ENCODE measurements around the gene BATF2. TPM values are rescaled to one million over a fixed set of nuclear protein-coding genes. Genes with fewer than 3 reads are reported as not detected.

BATF2 gene
- polyA plus RNA-seq, 1 donor from 2014 or later = not detected

GRCh38 chr11:64998141-64998540 is 1.4 kb upstream of the BATF2 start:
- Histone ChIP-seq H3K9me3 (ENCODE audit: low read length) (no peaks in the 10 kb centered on the region), H3K4me3 (ENCODE audit: low read length) (no peak overlapping the region), H3K9ac (ENCODE audit: low read length) (no peak overlapping the region), H3K27me3 (ENCODE audit: insufficient read depth, low read depth, low read length) (no peaks in the 10 kb centered on the region), H3K9me2 (ENCODE audit: insufficient read depth, low read length) (no peaks in the 10 kb centered on the region), H3K79me2 (replicated peaks; ENCODE audit: insufficient read depth, low read length) (no peaks in the 10 kb centered on the region), H3K4me2 (ENCODE audit: low read length) (no peak overlapping the region), H4K20me1 (ENCODE audit: insufficient read depth) (no peaks in the 10 kb centered on the region), H2AFZ (ENCODE audit: low read depth, low read length) (no peak overlapping the region), H3F3A (ENCODE audit: insufficient read depth, low read length, poor library complexity, severe bottlenecking) (no peaks in the 10 kb centered on the region), H3K36me3 (ENCODE audit: insufficient read depth, low read length) (no peaks in the 10 kb centered on the region), H3K27ac (ENCODE audit: low read length) (no peak overlapping the region)
- TF ChIP-seq REST (IDR thresholded peaks at IDR 0.05; ENCODE audit: borderline replicate concordance) = no peak
- no peak for TF ChIP-seq MXI1 (conservative IDR thresholded peaks at IDR 0.05; ENCODE audit: poor library complexity, severe bottlenecking)
- TF ChIP-seq EP300 (conservative IDR thresholded peaks at IDR 0.05; ENCODE audit: poor library complexity, severe bottlenecking) = no peak
- no peak for TF ChIP-seq EZH2 (IDR thresholded peaks at IDR 0.05; ENCODE audit: borderline replicate concordance, insufficient read depth, low read length, poor library complexity, severe bottlenecking)
- TF ChIP-seq POLR2AphosphoS5 (IDR thresholded peaks at IDR 0.05) = no peak
- TF ChIP-seq RAD21 (conservative IDR thresholded peaks at IDR 0.05) = no peak
- TF ChIP-seq CTCF (IDR thresholded peaks at IDR 0.05; ENCODE audit: poor library complexity, severe bottlenecking) = no peak

- Histone ChIP-seq H3K4me2 (ENCODE audit: low read length) (no peak overlapping the region), H3K4me3 (ENCODE audit: low read length) (no peak overlapping the region), H3K9ac (ENCODE audit: low read length) (no peak overlapping the region)
Observed at GRCh38 chr11:64996327-64996709, 453 bp downstream of the BATF2 start.

More at GRCh38 chr11:64996327-64996709, 453 bp downstream of the BATF2 start:
- H3K27ac ChIP-seq (ENCODE audit: low read length) = no peak overlapping the region
- no peaks in the 10 kb centered on the region for H3K36me3 ChIP-seq (ENCODE audit: insufficient read depth, low read length)
- H3K79me2 ChIP-seq (replicated peaks; ENCODE audit: insufficient read depth, low read length) = no peaks in the 10 kb centered on the region
- no peaks in the 10 kb centered on the region for H3K27me3 ChIP-seq (ENCODE audit: insufficient read depth, low read depth, low read length)
- no peaks in the 10 kb centered on the region for H3K9me3 ChIP-seq (ENCODE audit: low read length)
- H2AFZ ChIP-seq (ENCODE audit: low read depth, low read length) = no peak overlapping the region
- H3K9me2 ChIP-seq (ENCODE audit: insufficient read depth, low read length) = no peaks in the 10 kb centered on the region
- no peaks in the 10 kb centered on the region for H3F3A ChIP-seq (ENCODE audit: insufficient read depth, low read length, poor library complexity, severe bottlenecking)
- H4K20me1 ChIP-seq (ENCODE audit: insufficient read depth) = no peaks in the 10 kb centered on the region
- no peak for TF ChIP-seq CTCF (IDR thresholded peaks at IDR 0.05; ENCODE audit: poor library complexity, severe bottlenecking)
- TF ChIP-seq MXI1 (conservative IDR thresholded peaks at IDR 0.05; ENCODE audit: poor library complexity, severe bottlenecking) = no peak
- no peak for TF ChIP-seq SMC3 (conservative IDR thresholded peaks at IDR 0.05; ENCODE audit: poor library complexity)
- TF ChIP-seq EZH2 (IDR thresholded peaks at IDR 0.05; ENCODE audit: borderline replicate concordance, insufficient read depth, low read length, poor library complexity, severe bottlenecking) = no peak
- TF ChIP-seq POLR2AphosphoS5 (IDR thresholded peaks at IDR 0.05) = no peak
- TF ChIP-seq EP300 (conservative IDR thresholded peaks at IDR 0.05; ENCODE audit: poor library complexity, severe bottlenecking) = no peak
- TF ChIP-seq TAF1 (IDR thresholded peaks at IDR 0.05; ENCODE audit: low read depth) = no peak
- TF ChIP-seq RAD21 (conservative IDR thresholded peaks at IDR 0.05) = no peak
- TF ChIP-seq REST (IDR thresholded peaks at IDR 0.05; ENCODE audit: borderline replicate concordance) = no peak

Data from neural cell (in vitro differentiated cells).